Fibroblast of villous mesenchyme (primary cell): ENCODE measurements around the gene SP140. TPM values are rescaled to one million over a fixed set of nuclear protein-coding genes. Genes with fewer than 3 reads are reported as not detected.

Source experiments
- DNase-seq: peaks from one replicate; pipeline ENCODE4 v3.0.0-alpha.2; 2010; ENCODE audit warnings: low read depth
- H3K4me3 ChIP-seq: 2 replicates; pipeline ENCODE4 v1.5.1; 2011; ENCODE audit warnings: low read depth, mild to moderate bottlenecking, low read length
- CTCF ChIP-seq: IDR thresholded peaks from 2 replicates; pipeline ENCODE4 v1.5.1; 2012; ENCODE audit warnings: low read depth, mild to moderate bottlenecking, low read length; ENCODE audit not compliant: insufficient read depth
- total RNA-seq: library from RNA; depleted of rRNA; stranded (reverse); fragments of >200 nt; gene quantifications from 2 replicates; pipeline ENCODE4 v1.2.3, GENCODE V29; 2012

The SP140 gene
- total RNA-seq, 1 donor = 0.86 TPM

- H3K4me3 ChIP-seq = no peak overlapping the region
- no peak for DNase-seq
- no peak for TF ChIP-seq CTCF
These were observed 99.0 kb downstream of the SP140 start for GRCh38 chr2:230324503-230324902.

- no peak for TF ChIP-seq CTCF
- no peak overlapping the region for H3K4me3 ChIP-seq
- DNase-seq = no peak
These were observed 100.0 kb downstream of the SP140 start for GRCh38 chr2:230325316-230326243.

DNA sequence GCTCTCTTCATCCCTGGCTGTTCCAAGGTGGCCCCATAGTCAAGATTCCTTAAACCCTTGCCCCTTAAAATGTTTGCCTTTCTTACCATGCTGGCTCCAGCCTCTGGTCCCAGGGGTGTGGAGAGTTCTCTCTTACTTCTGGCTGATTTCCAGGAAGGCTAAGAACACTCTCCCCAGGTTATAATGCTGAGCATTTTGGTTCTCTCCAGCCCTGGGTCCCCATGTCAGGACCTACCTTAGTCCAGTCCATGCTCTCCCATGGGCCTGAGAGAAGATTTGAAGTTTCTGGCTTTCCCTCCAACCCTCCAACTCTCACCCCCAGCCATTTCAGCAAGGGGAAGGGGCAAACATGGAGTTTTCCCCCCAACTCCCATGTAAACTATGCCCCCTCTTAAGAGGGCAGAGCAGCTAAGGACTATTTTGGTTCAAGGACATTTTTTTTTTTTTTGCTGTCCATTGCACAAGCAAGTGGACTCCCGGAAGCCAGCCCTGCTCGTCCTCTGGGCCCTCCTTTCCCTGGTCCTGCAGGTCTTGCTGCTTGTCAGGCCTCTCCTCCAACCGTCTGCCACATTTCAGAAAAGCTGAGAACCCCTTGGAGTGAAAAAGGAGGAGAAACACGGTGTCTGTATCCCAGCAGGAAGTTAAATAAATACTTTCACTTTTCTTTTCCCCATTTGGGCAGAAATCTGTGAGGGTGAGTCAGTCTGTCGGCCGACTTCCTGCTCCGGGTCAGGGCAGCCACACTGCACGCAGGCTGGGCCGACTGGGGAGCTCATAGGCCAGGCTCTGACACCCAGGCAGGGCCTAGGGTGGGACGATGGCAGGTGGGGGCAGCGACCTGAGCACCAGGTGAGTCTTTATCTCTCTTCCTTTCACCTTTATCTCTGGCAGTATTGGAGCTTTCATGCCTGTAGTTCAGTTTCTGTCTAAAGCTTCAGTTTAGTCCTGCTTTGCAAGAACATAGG, 101.2 kb downstream of the SP140 start, which contains the start of gene SP140L:
TSS of gene SP140L (plus strand) at position 741 of the 965 bp plus-strand sequence. CDS start at position 818, 77 bp downstream.
- TF ChIP-seq CTCF = no peak
- H3K4me3 ChIP-seq = peak within 1 kb of the TSS; percentile 72
- peak; percentile 88 for DNase-seq

DNA sequence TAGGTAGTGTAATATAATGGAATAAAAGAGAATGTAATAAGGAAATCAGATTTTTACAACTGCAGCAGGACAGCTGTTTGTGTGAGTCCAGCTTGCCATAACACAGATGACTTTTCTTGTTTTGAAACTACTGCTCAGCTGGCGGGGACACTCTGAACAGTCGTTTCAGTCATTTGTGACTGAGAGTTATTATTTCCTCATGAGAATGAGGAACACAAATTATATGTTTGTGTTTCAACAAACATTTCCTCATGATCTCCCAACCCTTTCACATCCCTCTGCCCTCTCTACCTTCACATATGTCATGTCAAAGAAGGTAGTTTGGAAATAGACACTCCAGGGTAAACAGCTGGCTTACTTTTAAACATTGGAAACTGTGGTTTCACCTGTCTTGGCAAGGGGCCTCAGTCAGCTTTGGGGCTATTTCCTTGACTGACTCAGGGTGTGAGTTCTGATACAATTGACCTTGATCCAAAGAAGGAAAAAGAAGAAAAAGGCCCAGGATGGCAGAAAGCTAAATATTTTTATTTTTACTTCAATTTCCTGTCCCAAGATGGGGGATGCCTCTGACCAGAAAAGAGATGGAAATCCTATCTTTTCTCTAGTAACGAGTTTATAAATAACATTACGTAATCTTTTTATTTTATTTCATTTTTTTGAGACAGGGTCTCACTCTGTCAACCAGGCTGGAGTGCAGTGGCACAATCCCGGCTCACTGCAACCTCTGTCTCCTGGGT, 102.0 kb downstream of the SP140 start:
- no peak for DNase-seq

DNA sequence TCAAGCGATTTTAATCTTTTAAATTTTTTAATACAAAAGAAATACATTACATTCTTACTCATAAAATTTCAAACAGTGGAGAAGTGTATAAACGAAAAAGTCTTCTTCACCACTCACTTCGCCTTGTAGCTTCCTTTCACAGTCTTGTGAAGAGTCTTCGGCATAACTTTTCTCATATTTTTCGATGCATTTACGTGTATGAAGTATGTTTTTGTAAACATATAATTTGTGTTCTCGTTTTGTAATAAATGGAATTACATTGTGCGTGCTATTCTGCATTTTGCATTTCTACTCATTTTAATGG, 102.6 kb downstream of the SP140 start:
- peak overlapping the region; percentile 72 for H3K4me3 ChIP-seq
- TF ChIP-seq CTCF = no peak
- no peak for DNase-seq

More for the DNA sequence above, 102.0 kb downstream of the SP140 start:
- peak overlapping the region; percentile 72 for H3K4me3 ChIP-seq
- no peak for TF ChIP-seq CTCF

GRCh38 chr2:230329946-230330605, 104.5 kb downstream of the SP140 start:
- no peak for DNase-seq
- no peak overlapping the region for H3K4me3 ChIP-seq
- TF ChIP-seq CTCF = no peak
